MV-4-11 (cell line): ENCODE results near the gene CCR3.
"Not testable (repeated sequence)": the region's sequence is repeated elsewhere in the genome, so short reads cannot be mapped to it uniquely, and the experiment has no call there.

Experiments
- DNase-seq: peaks from one replicate; lab custom pipeline; 2025; lab: John Stamatoyannopoulos, UW

Gene CCR3

DNA sequence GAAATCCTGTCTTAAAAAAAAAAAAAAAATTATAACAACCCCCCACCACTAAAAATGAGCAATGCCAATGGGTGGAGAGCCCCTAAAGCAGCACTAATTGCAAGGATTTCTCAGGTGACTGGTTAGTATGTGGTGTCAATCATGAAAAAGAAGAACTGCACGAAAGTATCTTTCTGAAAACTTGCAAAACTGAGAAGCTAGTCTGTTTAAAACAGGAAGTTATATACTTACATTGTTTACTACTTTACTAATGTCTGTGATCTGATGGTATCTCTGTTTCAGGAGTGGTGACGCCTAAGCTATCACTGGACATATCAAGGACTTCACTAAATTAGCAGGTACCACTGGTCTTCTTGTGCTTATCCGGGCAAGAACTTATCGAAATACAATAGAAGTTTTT is at the start of gene CCR3:
Gene CCR3 (plus strand): TSS at position 341 of the 400 bp plus-strand sequence. CDS start 22,699 bp downstream, outside the sequence.
- peak; percentile 74 for DNase-seq

DNA sequence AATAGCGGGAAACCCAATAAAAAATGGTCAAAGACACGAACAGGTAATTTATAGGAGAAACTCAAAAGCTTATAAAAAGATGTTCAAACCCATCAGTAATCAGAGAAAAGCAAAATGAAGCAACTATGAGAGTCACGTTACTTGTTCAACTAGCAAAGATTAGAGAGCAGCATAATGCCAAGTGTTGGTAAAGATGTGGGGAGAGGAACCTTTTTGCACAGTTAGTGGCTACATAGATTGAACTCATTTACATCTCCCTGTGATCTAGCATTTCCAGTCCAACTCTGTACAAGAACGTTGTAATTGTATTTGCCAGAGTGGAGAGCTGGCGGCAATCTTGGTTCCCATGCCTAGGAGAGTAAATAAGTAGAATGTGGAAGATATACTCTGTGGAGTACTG is 49.3 kb upstream of the CCR3 start:
- DNase-seq = no peak

DNA sequence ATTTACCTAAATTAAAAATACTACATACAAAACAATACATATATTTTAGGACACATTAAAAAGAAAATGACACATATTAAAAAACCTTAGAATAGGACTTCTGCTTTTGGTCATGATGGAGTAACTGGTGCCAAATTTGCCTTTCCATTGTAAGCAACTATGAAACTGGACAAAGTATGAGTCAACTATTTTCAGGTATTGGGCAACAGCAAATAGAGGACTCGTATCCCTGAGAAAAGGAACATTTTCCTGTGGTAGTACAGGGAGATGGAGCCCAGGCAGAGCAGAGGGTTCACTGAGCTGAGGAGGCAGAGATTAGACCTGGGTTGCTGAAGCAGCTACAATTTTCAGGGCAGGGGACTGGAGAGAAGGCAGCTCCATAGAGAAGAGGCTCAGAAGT is 48.8 kb upstream of the CCR3 start:
- DNase-seq = peak; percentile 93

DNA sequence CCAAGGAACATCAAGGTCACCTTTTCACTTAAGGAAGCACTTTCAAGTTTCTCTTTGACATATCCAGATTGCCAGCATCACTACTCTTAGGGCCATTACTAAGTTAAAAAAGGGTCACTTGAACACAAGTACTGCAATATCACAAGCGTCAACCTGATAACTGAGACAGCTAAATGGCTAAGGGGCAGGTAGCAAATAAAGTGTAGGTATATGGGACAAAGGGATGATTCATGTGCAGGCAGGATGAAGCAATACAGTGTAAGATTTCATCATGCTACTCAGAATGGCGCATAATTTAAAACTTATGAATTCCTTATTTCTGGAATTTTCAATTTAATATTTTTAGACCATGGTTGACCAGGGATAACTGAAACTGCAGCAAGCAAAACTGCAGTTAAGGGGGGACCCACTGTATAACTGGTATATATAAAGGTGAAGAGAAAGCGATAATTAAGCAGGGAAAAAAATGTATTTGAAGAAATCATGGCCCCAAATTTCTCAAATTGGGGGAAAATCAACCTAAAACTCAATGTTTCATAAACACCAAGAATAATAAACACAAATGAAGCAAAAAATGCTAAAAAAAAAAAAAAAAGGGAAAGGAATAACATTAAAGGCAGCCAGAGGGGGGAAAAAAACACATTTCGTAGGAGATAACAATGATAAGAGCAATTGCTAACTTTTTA is 47.2 kb upstream of the CCR3 start:
- no peak for DNase-seq

DNA sequence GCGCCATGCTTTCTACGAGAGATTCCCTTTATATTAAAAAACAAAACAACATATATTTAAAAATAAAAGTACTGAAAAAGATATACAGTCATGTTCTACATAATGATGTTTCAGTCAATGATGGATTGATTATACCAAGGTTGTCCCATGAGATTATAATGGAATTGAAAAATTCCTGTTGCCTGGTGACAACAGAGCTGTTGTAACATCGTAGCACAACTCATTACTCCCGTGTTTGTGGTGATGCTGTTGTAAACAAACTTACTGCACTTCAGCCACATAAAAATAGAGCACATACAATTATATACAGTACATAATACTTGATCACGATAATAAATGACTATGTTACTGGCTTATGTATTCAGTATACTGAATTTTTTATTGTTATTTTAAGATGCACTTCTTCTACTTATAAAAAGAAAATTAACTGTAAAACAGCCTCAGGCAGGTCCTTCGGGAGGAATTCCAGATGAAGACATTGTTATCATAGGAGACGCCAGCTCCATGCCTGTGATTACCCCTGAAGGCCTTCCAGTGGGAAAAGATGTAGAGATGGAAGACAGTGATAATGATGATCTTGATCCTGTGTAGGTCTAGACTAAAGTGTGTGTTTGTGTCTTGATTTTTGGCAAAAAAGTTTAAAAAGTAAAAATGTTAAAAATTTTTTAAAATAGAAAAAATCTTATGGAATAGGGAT is 45.9 kb upstream of the CCR3 start:
- no peak for DNase-seq

DNA sequence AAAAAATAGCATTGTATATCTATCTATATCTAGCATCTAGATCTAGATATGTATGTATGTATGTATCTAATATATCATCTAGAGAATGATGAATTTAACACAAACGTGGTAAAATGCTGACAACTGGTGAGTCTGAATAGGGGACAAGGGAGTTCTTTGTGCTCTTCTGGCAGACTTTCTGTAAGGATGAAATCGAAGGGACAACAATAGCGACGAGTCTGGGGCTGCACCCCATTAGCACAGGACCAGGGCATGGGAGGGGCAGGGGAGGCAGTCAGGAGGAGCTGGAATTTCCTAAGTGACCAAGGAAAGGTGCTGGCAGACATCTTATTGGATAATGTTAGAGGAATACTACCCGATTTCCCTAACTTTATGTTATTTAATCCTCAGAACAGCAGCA is 42.0 kb upstream of the CCR3 start:
- DNase-seq = no peak

DNA sequence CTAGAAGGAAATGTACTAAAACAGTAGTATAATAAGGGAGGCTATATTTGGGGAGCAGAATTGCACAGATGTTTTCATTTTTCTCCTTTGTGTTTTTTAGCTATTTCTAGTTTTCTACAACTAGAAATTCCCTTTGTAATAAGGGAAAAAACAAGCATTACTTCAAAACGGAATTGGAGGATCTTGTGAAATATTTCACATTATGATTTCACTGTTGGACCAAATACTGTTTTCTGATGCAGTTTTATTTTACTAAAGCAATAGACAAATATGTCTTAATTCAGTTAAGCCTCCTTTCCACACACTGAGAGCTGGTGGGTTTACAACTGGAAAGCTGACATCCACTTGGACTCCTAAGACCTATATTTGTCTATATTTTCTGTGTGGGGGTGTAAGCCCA is 41.5 kb upstream of the CCR3 start:
- no peak for DNase-seq

DNA sequence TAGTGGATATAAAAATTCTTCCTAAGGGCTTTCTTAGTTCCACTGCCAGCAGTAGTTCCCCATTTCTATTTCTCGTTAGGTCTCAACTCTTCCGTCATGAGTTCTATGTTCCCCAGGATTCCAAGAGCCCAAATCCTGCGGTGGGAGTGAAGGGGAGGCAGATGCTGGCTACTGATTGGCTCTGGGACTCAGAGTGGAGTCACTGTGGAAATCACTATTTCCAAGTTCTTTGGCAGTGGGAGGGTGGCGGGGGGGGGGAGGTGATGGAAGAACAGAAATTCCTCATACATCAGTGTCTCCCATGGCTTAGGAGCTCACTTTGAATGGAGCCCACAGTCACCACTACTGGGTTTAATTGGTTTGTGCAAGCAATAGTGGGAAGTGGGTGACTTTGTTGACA is 39.7 kb upstream of the CCR3 start:
- no peak for DNase-seq

DNA sequence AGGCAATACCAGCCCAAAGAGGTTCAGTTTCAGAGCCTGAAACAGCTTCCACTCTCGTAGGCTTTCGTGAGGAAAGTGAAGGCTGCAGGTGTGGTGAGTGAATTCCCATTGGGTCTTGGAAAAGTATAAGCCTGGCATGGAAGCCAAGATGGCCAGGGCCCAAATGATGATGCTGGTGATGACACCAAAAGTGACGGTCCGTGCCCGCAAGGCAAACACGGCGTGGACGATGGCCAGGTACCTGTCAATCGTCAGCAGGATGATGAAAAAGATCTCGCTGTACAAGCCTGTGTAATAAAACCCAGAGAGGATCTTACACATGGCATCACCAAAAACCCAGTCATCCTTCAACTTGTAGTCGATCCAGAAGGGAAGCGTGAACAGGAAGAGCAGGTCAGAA is 38.6 kb upstream of the CCR3 start:
- no peak for DNase-seq

DNA sequence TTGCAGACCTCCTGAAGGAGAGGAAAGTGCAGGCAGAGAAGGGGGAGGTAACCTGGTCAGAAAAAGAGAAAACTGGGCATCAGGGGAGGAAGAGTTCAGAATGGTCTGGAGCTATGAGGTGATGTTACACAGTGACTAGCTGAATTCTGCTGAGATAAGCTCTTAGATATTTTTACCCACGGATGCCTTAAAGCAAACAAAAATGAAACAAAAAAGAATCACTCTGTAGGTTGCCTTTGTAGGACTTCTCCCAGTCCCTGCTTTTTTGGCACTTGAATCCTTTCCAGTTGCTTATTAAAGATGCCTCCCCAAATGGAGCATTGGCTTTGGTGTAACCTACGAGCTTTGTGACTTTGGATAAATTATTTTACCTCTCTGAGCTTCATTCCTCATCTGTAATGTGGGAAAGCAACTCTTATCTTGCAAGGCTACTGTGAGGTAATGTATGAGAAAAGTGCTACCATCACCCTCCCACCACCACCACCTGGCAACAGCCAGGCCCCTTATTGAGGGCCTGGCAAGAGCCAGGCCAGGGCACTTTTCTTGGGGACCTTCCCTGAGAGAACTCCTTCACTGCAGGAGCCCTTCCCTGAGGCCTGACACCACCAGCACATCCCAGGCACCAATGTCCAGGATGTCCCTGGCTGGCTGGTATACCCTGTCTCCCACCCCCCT is 36.8 kb upstream of the CCR3 start:
- no peak for DNase-seq

DNA sequence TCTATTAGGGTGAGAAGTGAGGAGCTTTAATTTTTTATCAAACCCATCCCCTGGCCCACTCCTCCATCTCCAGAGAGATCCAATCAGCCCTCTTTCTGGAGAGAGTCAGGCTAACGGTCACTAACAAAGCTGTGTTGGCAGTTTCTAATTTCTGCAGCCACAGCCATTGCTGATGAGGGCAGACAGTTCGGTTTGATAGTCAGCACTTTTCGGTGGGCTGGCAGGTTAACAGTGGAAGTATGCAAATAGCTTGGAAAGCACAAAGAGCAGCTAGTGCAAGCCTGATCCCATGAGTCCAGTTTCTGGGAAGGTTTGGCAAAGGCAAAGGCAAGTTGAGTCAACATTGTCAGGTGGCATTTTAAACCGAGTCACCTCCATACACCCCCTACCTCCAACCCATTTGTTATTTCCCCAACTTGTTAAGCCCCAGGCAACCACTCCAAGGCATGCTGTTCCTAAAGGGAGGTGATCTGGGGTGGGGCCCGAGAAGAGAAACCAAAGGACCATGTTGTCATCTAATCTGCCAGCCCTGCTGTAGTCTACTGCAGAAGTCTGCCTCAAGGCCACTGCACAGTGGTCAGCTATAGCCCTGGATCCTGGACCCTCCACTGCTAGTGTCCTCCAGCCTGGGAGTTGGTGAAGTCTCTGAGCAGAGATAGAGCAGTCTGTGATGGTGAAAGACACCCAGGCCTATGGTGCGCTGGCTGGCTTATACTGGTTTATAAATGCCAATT is 35.8 kb upstream of the CCR3 start:
- no peak for DNase-seq

DNA sequence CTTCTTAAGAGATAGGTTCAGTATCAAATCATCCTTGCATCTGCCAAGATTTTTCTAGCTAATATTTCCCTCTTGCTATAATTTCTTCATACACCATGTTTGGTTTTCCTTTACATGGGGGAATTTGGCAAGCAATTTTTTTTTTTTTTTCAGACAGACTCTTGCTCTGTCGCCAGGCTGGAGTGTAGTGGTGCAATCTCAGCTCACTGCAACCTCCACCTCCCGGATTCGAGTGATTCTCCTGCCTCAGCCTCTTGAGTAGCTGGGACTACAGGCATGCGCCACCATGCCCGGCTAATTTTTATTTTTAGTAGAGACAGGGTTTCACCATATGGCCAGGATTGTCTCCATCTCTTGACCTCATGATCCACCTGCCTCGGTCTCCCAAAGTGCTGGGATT is 34.7 kb upstream of the CCR3 start:
- not testable (repeated sequence) for DNase-seq

DNA sequence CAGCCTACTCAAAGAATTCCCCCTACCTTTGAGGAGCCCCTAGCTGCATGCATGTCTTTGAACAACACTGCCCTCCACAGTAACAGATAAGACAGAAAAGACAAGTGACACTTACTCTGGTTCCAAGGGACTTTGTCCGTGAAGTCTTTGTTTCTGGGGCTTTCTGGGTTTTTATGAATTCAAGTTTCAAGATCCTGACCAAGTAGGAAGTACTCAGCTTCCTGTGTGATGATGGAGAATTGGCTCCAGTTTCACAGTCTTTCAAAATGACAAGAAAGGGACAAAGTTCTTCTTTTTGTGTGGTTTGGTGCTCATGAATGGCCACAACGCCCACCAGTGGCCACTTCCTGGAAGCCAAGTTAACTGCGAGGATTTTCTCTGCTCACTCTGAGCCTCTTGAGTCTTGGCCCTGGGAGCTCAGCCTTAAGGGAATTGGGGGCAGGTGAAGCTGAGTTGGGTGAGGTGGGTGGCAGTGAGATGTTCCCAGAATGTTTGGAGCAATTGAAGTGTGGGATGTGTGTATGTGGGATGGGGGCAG is 34.0 kb upstream of the CCR3 start, which contains the start of gene CCR1:
Gene CCR1 (minus strand): TSS at position 147 of the 538 bp plus-strand sequence. CDS start 4,000 bp downstream, outside the sequence.
- DNase-seq = peak; percentile 97

DNA sequence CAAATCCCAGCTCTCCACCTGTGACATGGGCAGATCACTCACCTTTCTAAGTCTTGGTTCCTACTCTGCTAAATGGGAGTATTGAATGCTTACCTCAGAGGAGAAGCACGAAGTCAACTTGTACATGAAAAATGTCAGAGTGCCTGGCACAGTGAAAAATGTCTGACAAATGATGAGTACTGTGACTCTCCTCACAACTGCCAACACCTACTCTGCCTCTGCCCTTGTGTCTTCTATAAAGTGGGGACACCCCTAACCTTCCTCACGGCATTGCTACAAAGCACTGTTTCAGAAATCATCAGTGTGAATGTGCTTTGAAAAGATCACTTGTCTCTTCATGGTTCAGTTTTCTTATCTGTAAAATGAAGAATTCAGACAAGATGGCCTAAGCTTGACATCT is 33.2 kb upstream of the CCR3 start:
- no peak for DNase-seq

DNA sequence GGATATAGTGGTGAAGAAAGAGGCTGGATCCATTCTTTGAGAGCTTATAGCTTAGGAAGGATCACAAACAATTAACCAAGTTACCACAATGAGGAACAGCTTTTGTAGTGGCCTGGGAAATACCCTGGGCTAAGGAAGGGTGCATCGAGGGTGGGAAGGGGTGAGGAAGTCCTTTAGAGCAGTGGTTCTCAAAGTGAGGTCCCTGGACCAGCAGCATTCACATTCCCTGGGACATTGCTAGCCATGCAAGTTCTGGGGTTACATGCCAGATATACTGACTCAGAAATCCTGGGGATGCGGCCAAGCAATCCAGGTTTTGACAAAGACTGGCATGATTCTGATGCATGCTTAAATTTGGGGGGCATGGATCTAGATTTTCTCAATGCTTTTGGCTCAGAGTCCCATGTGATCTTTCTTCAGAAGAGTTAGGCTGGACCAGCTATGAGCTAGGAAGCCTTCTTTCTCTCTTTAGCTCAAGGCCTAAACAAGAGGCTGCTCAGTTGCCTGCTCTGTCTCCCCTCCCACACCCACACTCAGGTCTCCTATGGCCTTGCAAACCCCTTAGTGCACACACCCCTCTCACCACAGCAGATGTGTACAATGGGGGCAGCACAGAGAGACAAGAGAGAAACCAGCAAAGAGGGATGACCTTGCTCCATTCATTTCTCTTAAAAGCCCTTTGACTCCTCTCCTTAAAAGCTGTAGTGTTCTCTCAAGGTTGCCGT is 32.4 kb upstream of the CCR3 start:
- peak; percentile 55 for DNase-seq

DNA sequence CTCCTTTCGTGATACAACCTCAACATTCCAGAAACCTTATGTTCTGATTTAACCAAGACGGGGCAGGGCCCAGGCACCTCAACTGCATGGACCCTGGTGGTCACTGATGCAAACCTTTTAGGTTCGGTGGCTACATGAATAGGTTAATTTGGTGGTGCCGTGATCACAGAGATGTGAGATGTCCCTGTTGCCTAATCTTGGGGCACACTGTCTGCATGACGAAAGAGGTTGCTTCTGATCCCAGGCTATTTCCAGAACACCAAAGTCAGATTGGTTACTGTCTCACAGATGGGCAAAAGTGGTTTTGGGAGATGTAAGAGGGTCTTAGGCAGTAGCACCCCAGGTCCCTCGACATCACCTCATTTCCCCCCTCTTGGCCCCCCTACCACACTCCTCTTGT is 30.2 kb upstream of the CCR3 start:
- DNase-seq = peak; percentile 15

DNA sequence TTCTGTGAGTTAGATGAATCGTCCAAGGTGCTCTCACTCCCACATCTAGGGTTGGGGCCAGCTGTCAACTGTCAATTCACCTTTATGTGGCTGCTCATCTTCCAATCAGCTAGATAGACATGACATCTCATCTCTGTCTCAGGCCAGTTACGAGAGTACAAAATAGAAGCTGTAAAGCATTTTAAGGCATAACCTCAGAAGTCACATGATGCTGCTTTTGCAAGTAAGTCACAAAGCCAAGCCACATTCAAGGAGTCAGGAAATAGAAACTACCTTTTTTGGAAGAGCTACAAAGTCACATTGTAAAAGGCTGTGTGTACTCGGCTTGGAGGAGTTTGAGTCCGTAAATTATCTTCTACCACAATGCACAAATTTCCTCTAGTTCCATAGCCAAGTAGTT is 29.1 kb upstream of the CCR3 start:
- DNase-seq = peak; percentile 81

DNA sequence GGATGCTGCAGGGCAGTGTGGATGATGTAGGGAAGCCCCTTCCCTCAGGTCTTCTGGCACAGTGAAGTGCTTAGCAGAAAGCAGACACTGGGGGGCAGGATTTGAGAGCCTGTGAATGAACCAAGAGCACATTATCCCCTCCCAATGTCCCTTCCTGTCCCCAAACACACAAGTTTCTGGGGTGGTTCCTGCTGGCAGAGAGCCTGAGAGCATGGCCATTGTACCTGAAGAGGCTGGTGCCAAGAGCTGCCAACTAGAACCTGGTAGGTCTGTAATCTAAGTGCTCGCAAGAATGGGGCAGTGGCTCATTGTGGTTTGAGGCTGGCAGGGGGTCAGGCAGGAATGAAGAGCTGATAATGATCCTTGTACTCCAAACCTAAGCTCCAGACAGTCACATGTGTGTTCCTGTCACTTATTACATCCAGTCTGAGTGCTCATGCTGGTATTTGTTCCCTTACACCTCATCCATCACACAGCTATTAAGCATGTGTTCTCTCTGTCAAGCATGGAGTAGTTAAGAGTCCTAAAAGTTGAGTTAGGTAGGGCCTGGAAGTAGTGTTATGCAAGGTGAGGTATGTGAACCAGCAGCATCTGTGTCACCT is 27.4 kb upstream of the CCR3 start:
- DNase-seq = peak; percentile 73

DNA sequence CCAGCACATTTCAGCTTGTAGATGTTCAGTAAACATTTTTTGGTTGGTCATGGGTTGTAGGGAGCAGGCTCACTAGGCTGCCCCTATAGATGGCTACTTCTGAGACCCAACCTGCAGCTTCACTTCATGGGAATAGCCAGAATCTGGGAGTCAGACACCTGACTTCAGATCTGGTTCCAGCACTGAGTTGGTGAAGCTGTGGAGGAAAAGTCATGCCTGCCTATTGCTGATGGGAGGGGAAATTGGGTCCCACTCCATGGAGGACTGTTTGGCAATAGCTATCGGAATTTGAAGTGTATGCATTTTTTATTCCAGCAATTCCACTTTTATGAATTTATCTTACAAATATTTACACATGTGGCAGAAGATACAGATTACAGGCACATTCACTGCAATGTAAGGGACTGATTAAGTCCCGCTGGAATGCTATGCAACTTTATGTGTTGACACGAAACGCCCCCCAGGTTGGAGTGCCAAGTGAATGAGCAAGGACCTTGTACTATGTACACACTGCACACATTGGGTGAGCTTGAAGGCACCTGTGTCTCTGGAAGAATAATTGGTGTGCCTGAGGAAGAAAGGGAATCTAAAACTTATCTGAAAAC is 26.3 kb upstream of the CCR3 start:
- DNase-seq = no peak

DNA sequence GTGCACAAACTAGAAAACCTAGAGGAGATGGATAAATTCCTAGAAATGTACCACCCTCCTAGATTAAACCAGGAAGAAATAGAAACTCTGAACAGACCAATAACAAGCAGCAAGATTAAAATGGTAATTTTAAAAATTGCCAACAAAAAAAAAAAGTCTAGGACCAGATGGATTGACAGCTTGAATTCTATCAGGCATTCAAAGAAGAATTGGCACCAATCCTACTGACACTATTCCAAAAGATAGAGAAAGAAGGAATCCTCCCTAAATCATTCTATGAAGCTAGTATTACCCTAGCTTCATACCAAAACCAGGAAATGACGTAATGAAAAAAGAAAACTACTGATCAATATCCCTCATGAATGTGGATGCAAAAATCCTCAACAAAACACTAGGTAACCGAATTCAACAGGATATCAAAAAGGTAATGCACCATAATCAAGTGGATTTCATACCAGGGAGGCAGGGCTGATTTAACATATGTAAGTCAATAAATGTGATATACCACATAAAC is 24.0 kb upstream of the CCR3 start:
- no peak for DNase-seq
